Measurements from ENCODE around the gene SALL3.
"Not testable (repeated sequence)": the region's sequence is repeated elsewhere in the genome, so short reads cannot be mapped to it uniquely, and the experiment has no call there.

- not testable (repeated sequence) for TF ChIP-seq CTCF, POLR2A (IDR thresholded peaks at IDR 0.05)
Measured at GRCh38 chr18:78964727-78965126, 14.9 kb upstream of the SALL3 start.
